T47D (cell line): ENCODE data around the gene PRXL2A.
A peak's percentile ranks its signal among the peaks of the same experiment; 100 is the strongest.

ENCODE experiments used
- DNase-seq, 2 experiments: peaks; one replicate each; pipeline versions ENCODE4 v3.0.0 to v3.0.0-alpha.2; 2011 to 2012; ENCODE audit warnings: low read depth in 1 of 2, low spot score in 1 of 2
- JUND ChIP-seq: IDR thresholded peaks from 2 replicates; pipeline ENCODE4 v1.6.1; 2012; ENCODE audit warnings: low read depth
- in situ Hi-C: cut with HindIII; loops from 2 replicates; pipeline ENCODE4 v1.10.0; 2016; ENCODE audit warnings: low sequenced_read_pairs, low pct_unique_long_range_greater_than_20kb

PRXL2A gene

GRCh38 chr10:80397014-80397413, 11.3 kb upstream of the PRXL2A start:
- DNase-seq: no peak
- no peak for TF ChIP-seq JUND
- in situ Hi-C loops: no loop called here

- no peak for DNase-seq
- TF ChIP-seq JUND: no peak
- in situ Hi-C loops: no loop called here
These were observed 8.1 kb upstream of the PRXL2A start for GRCh38 chr10:80400136-80400804.

- DNase-seq: no peak
- no peak for TF ChIP-seq JUND
- in situ Hi-C loops: no loop called here
These were observed 3.3 kb upstream of the PRXL2A start for GRCh38 chr10:80405035-80405434.

GRCh38 chr10:80405626-80406025, 2.7 kb upstream of the PRXL2A start:
- DNase-seq: no peak
- in situ Hi-C loops: no loop called here
- no peak for TF ChIP-seq JUND

DNA sequence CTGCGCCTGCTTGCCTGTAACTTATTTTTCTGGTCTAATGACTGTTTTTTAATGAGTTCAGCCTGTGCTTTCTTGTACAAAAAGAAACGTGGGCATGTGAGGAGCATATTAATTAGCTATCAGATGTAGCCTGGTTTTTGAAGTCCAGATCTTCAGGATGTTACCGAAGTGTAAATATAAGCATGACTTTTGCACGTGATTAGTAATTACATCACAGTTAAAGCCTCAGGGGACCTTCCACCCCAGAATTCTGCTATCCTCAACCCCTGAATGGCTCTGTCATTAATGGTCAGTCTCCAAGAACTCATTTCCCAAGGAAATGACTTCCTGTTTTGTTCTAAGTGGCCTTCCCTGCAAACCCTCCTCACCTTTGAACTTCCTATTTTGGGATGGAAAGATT, 2.1 kb upstream of the PRXL2A start:
- in situ Hi-C loops: no loop called here
- TF ChIP-seq JUND: no peak
- DNase-seq: no peak

GRCh38 chr10:80407812-80408241, 524 bp upstream of the PRXL2A start:
- peak; percentile 72 to 75 for DNase-seq
- no peak for TF ChIP-seq JUND
- in situ Hi-C loops: no loop called here

DNA sequence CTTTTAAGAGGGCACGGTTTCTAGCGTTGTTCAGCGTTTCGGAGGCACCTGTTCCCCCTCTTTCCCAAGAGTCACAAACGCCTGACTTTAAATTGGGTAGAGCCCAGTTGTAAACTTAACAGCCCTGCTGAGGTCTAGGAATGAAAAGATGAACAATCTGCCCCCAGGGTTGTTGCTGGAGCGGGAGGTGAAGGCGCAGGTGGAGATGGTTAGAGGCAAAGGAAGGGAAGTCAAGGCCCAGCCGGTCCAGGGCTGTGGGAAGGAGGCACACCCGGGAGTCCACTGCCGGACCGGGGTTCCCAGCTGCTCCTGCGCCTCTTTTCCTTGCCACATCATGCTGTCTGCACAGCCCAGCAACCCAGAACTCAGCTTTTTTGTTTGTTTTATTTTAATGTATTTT, 770 bp downstream of the PRXL2A start:
- peak in 1 of 2 experiments; percentile 38 for DNase-seq
- no peak for TF ChIP-seq JUND
- in situ Hi-C loops: no loop called here

- in situ Hi-C loops: no loop called here
- no peak for TF ChIP-seq JUND
- no peak for DNase-seq
These were observed 1.8 kb downstream of the PRXL2A start for GRCh38 chr10:80410122-80410521.

- in situ Hi-C loops: no loop called here
- TF ChIP-seq JUND: no peak
- no peak for DNase-seq
These were observed 2.3 kb downstream of the PRXL2A start for GRCh38 chr10:80410578-80411145.

- in situ Hi-C loops: no loop called here
- no peak for DNase-seq
- TF ChIP-seq JUND: no peak
These were observed 2.9 kb downstream of the PRXL2A start for GRCh38 chr10:80411267-80411668.

DNA sequence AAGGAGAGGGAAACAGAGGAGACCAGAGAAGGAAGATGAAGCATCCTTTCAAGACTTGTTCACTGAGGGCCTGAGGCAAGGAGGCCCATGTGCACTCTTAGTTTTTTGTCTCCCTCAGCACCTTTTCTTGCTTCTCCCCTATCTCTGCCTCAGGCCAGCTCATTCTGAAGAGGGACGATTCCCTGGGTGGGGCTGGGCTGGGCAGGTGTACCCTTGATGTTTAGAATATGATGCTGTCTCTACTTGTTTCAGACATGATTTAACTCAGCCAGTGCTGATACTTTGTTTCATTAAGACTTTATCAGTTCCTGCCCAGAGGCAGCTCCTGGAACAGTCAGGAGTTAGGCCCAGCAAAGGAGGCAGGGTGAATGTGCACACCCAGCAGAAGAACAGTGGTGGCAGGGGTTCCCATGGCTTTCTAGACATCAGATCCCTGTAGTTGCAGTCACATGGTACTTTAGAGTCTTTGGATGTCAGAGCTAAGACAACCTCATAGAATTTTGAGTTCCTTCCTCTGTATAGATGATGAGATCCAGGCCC, 3.4 kb downstream of the PRXL2A start:
- in situ Hi-C loops: no loop called here
- no peak for TF ChIP-seq JUND
- DNase-seq: no peak

GRCh38 chr10:80412486-80412885, 4.1 kb downstream of the PRXL2A start:
- no peak for TF ChIP-seq JUND

DNA sequence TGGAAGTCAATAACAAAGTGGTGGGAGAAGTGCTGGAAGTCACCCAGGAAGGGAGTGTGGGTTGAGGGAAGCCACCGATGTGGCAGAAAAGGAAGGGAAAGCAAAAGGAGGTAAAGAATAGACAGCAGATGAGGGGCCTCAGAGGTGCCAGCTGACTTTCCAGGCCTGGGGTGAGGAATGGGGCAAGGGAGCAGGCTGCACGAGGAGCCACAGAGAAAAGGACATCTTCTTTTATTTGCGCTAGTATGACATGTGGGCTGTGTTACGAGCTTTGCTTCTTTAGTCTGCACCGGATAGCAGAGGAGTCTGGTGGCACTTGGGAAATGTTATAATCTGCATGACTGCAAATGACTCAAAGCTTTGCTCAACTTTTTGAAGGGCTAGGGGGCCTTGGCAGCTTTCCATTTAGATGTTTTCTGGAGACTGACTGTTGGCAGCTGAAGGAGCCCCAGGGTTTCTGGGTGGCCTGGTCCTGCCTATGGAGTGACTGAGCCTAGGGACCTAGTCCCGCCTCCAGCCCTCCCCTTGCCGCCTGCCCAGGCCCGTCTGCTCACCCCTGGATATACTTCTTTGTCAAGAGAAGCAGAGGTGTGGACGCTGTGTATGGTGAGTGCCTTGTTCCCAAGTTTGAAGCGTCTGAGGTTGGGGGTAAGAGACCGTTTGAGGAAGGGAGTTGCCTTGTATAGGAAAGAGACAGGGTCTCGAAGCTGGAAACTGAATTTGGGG, 5.1 kb downstream of the PRXL2A start:
- no peak for DNase-seq
- in situ Hi-C loops: no loop called here

More at GRCh38 chr10:80412486-80412885, 4.1 kb downstream of the PRXL2A start:
- in situ Hi-C loops: no loop called here
- no peak for DNase-seq

More for the DNA sequence above, 5.1 kb downstream of the PRXL2A start:
- TF ChIP-seq JUND: no peak
